ENCODE measurements around the gene POLR2E.
A peak's percentile ranks its signal among the peaks of the same experiment; 100 is the strongest.

DNA sequence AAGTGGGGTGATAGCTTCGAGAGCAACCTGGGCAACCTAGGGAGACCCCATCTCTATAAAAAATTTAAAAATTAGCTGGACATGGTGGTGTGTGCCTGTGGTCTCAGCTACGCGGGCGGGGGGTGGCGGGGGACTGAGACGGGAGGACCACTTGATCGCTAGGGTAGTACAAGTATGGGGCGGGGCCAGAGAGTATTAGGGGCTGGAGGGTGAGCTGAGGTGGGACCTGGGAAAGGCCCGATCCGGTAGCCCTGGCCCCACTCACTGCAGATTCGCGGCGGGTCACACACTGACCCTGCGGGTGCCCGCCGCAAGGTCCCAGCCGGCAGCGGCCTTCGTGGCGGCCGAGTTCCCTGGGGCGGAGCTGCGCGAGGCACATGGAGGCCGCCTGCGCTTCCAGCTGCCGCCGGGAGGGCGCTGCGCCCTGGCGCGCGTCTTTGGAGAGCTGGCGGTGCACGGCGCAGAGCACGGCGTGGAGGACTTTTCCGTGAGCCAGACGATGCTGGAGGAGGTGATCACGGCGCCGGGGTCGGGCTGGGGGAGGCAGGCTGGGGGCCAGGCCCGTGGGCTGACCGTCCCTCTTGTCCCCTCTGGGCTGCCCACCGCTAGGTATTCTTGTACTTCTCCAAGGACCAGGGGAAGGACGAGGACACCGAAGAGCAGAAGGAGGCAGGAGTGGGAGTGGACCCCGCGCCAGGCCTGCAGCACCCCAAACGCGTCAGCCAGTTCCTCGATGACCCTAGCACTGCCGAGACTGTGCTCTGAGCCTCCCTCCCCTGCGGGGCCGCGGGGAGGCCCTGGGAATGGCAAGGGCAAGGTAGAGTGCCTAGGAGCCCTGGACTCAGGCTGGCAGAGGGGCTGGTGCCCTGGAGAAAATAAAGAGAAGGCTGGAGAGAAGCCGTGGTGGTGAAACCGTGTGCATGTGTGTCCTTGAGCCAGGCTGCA is 30.2 kb downstream of the POLR2E start:
- TF ChIP-seq POLR2A (IDR thresholded peaks at IDR 0.05; ENCODE audit: low read length) (peak; percentile 6), GATA1 (IDR thresholded peaks at IDR 0.05; ENCODE audit: low read depth, low read length) (no peak)
